SK-N-DZ (cell line): ENCODE results near the gene AGAP1.
A peak's percentile ranks its signal among the peaks of the same experiment; 100 is the strongest.

Experiments used
- DNase-seq: peaks from one replicate; pipeline ENCODE4 v3.0.0-alpha.2; 2015; ENCODE audit warnings: low spot score

AGAP1 gene

GRCh38 chr2:235804676-235805075, 310.8 kb downstream of the AGAP1 start:
- DNase-seq = no peak

GRCh38 chr2:235806986-235807750, 313.3 kb downstream of the AGAP1 start:
- no peak for DNase-seq

DNA sequence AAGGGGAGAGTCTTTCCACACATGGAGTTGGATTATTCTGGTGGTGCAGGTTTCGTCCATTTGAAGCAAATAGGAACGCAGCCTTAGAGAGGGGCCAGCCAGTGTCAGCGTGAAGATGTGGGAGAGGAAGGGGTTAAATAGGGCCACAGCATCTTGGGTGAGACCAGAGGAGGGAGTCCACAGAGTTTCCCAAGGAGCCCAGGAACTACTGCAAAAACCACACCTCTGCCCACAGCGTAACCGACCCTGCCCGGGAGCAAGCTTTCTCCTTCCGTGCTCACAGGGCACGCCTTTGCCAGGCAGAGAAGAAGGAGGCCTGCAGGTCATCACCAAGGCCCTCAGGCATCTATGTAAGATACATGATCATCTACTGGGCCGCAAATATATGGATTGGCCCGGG, 314.5 kb downstream of the AGAP1 start:
- DNase-seq = no peak

DNA sequence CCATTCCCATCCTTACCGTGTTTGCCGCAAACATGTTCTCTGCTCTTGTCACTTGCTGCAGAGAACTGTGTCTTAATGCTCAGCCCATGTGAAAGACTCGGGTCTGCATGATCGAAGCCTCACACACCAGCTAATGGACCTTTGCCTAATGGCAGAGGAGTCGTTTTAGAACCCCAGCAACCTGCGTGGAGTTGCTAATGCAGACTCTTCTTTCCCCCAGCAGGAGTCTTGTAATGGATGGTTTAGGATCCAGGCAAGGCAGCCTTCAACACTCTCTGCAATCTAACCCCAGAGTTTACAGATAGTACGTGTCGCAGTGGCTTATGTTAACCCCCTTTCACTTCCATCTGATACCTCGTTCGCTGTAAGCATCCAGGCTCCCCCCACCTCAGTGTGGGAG, 316.4 kb downstream of the AGAP1 start:
- no peak for DNase-seq

GRCh38 chr2:235810846-235811245, 317.0 kb downstream of the AGAP1 start:
- no peak for DNase-seq

GRCh38 chr2:235811446-235812184, 317.8 kb downstream of the AGAP1 start:
- DNase-seq = no peak

DNA sequence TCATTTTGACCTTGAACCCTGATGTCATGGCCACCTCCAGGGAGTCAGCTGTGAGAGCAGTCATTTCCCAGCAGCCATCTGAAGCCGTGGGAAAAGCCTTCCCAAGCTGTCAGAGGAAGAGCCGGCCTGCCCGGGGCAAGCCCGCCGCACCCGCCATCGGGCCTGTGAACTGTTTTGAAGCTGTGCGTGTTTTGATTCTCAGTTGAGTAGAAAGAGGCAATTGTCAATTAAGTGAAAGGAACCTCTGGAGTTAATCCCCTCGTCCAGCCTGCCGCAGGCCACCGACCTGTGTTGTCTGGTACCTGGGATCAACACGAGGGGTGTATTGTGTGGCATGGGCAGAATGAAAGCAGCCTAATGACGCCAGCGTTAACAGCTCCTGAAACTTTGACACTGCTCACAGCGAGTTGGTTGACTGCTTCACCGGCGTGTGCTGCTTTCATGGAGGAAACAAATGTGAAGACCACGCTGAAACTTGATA, 318.4 kb downstream of the AGAP1 start:
- DNase-seq = no peak

DNA sequence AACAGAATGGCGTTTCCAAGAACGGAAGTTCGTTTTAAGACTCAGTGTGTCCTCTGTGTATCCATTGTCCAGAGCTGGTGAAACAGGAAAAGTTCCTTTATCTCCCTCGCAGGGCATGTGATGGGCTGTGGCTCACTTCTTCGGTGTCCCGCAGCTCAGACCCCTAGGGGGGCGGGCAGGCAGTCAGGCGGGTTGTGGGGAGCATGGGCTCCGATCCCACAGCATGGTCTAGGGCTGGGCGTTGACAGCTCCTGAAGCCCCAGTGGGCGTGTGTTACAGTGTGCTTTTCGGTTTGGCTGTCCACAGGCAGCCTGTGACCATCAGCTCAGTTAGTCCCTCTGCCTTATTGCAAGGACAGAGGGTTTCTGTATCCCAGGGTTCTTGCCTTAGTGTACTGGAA, 319.6 kb downstream of the AGAP1 start:
- DNase-seq = no peak

DNA sequence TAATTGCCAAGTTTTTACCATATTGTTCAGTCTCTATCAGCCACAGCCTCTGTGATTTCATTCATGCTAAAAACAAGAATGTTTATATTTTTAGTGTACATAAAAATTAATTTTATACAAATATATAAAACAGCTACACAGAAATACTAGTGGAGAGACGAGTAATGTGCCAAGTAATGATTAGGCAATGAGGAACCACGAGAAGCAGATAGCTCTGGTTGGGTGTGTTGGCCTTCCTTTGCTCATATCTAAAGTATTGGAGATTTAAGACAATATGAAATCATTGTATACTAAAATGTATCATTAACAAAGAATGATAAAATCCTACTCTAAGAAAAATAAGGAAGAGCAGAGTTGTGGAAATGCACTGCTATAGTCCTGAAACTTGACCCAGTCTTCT, 326.7 kb downstream of the AGAP1 start:
- DNase-seq = no peak

DNA sequence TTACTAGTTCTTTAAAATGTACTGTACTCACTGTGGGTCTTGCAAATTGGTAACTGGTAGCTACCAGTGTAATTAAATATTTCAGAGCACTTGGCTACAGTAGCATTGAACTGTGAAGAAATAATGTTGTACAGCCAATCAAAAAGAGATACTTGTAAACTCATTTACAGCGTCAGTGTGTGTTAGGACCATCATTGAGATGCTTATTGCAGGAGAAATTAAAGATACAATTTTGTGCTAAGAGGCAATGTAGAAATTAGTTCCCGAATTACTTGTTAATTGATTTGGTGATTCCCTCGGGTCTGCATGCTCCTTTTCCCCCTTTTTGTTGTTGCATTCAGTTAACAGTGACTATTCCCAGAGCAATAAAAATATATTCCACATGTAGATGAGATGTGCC, 330.5 kb downstream of the AGAP1 start:
- DNase-seq = no peak

GRCh38 chr2:235825946-235826345, 332.1 kb downstream of the AGAP1 start:
- no peak for DNase-seq

- DNase-seq = no peak
Measured at GRCh38 chr2:235826826-235827225, 333.0 kb downstream of the AGAP1 start.

DNA sequence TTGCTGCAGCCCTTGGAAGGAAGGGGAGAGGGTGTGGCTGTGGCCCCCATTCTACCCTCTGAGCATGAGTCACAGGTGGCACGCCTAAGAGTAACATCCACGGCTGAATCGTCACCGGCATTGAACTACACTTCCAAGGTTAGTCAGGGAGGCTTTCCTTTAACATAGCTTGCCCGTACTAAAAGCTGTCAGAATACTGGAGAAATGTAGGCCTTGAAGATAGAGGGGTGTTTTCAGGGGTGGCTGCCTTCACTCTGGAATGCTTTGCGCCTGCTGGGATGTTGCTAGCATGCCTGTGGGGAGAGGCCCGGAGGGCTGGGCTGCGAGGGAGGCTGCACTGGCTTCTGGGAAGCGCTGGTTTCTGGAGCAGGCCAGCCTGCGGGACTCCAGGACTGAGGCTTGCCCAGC, 333.7 kb downstream of the AGAP1 start:
- no peak for DNase-seq

DNA sequence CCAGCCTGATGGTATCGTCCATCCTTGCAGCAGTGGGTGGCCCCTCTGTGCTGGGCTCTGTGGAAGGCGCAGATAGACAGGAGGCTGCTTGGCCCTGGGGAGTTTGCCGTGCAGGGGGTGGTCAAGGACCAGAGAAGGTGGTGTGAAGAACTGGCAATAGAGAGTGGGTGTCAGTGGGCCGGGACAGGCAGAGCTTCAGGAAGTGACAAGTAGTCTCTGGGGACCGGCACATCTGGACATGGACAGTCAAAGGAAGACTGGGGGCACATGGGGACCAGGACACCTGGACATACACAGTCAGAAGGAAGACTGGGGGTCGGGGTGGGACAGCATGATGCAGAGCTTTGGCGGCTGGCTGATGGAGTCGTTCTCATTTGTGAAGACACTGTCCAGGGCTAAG, 335.9 kb downstream of the AGAP1 start:
- no peak for DNase-seq

DNA sequence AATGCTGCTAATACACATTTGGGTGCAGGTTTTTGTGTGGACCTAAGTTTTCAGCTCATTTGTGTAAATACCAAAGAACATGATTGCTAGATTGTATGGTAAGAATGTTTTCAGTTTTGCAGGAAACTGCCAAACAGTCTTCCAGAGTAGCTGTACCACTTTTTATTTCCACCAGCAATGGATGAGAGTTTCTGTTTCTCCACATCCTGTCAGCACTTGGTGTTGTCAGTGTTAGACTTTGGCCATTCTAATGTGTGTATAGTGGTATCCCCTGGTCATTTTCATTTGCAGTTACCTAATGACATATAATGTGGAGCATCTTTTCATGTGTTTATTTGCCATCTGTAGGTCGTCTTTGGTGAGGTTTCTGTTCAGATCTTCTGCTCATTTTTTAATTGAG, 337.9 kb downstream of the AGAP1 start:
- DNase-seq = no peak

GRCh38 chr2:235832941-235833340, 339.1 kb downstream of the AGAP1 start:
- no peak for DNase-seq

GRCh38 chr2:235833971-235834620, 340.3 kb downstream of the AGAP1 start:
- DNase-seq = no peak

GRCh38 chr2:235834781-235835180, 340.9 kb downstream of the AGAP1 start:
- DNase-seq = no peak

GRCh38 chr2:235835810-235836209, 342.0 kb downstream of the AGAP1 start:
- DNase-seq = no peak

GRCh38 chr2:235836491-235836911, 342.7 kb downstream of the AGAP1 start:
- DNase-seq = peak; percentile 18

GRCh38 chr2:235839226-235839625, 345.4 kb downstream of the AGAP1 start:
- no peak for DNase-seq

GRCh38 chr2:235839974-235840373, 346.1 kb downstream of the AGAP1 start:
- DNase-seq = no peak

DNA sequence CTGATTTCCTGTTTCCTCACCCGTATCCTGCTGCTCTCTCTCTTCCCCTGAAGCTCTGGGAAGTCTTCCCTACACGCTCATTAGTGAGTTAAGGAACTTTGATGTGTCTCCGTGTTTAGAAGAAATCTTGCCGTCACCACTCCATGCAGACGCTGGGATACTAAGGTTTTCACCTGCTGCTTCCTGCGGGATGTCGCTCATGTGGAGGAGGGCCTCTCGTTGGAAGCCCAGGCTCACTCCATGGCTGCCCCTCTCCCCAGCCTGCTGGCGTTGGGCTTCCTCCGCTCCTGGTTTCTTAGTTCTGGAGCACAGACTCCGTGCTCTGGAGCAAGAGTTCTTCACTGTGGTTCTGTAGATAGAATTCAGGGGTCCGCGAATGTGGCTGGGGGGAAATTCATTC, 348.0 kb downstream of the AGAP1 start:
- DNase-seq = no peak
